GM20431 (cell line): ENCODE results near the gene CCBE1.

Experiments
- in situ Hi-C: fragments of 300-500 bp; cut with MseI, MboI; formaldehyde crosslinking; loops from one replicate; pipeline ENCODE4 v1.15.0; 2020; ENCODE audit warnings: low sequenced_read_pairs; ENCODE audit not compliant: unreplicated experiment

Gene CCBE1

DNA sequence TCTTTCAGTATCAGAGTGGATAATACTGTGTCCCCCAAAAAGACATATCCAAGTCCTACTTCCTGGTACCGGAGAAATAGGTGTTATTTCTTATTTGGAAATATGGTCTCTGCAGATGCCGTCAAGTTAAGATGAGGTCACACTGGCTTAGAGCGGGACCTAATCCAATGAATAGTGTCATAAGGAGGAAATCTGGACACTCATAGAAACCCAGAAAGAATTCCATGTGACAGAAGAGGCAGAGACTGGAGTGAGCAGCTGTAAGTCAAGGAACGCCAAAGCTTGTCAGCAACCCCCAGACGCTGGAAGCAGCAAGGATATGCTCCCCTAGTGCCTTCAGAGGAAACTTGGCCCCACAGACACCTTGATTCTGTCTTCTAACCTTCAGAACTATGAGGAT, 69.8 kb downstream of the CCBE1 start:
- in situ Hi-C loops, result no loop called here

GRCh38 chr18:59624369-59624765, 72.9 kb downstream of the CCBE1 start:
- in situ Hi-C loops, result no loop called here

DNA sequence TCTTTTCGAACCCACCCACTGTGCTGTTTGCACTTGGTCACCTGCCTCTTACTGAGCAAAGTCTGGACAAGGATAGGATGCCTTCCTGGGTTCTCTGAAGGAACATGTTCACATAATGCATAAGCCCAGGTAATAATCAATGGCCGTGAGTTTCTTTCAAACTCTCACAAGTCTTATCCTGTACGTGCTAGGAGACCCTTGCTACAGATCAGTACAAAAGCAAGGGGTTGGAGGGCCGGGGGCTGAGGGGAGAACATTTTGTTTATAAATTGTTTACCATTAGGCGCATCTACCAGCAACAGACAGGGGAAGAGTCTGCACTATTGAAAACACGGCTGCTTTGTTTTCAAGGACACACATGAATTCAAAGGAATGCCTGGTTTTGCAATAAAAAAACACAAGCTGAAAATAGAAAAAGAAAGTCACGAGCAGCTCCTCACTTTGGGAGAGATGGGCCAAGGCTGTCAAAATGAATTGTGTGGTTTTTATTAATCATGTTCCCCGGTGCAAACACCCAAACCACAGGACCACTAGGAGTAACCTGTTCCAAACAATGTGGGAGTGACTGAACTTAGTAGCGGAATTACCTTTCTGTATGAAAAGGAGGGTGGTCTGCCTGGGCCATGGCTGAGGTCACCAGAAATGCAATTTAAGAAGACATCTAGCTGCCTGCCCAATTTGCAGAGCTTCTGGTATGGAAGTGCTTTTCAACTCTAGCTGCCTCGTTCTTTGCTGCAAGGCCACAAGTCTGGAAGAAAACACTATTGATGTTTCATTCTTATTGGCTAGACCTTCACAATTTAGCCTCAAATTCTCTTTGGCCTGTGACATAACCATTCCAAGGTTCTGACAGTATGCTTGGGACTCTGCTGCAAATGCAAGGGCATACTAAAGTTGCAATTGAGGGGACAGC, 73.5 kb downstream of the CCBE1 start:
- in situ Hi-C loops, result no loop called here

DNA sequence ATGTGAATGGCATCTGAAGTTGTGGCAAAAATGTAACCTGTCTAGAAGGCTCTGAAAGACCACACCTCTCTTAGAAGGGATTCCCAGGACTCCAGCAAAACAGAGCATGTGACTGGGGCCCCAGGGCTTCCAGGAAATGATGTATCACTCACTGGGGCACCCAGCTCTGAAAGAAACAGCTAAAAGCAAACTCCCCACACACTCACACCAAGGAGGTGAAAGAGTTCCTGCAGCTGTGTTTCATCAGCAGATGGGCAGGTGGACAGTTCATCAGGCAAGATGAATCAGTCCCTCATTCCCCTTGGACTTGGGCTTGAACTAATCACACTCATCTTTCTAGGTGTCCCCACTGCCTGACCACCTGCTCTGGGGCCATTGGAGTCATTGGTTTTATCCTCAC, 76.2 kb downstream of the CCBE1 start:
- in situ Hi-C loops, result no loop called here

DNA sequence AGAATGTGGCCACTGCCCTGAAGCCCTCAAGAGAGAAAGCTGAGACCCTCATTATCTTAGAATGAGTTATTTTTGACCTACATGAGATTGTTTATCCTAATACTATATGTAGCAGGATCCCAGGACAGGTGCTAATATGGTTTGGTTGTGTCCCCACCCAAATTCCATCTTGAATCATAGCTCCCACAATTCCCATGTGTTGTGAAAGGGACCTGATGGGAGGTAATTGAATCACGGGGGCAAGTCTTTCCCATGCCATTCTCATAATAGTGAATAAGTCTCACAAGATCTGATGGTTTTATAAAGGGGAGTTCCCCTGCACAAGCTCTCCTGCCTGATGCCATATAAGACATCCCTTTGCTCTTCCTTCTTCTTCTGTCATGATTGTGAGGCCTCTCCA, 76.8 kb downstream of the CCBE1 start:
- in situ Hi-C loops, result no loop called here

GRCh38 chr18:59619816-59620215, 77.4 kb downstream of the CCBE1 start:
- in situ Hi-C loops, result no loop called here

DNA sequence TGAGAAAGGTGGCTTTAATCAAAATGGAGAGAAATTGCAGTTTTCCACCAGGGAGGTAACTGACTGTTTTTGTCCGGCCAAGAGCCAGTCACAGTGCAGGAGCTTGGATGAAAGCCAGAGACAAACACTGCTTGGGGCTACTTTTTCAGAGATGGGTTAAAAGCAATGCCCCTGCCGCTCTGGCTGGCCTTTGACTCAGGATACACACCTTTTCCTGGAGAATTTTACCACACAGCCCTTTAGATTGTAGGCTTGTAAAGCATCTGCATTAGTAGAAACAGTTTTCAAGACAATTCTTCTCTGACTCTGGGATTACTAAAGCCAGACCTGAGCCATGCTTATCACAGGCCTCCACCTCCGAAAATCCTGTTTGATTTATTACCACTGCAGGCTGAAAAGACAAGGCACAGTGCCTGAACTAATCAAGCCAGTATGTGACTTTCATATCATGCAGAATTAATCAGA, 79.7 kb downstream of the CCBE1 start:
- in situ Hi-C loops, result no loop called here

- in situ Hi-C loops, result no loop called here
Observed at GRCh38 chr18:59616501-59616900, 80.7 kb downstream of the CCBE1 start.

DNA sequence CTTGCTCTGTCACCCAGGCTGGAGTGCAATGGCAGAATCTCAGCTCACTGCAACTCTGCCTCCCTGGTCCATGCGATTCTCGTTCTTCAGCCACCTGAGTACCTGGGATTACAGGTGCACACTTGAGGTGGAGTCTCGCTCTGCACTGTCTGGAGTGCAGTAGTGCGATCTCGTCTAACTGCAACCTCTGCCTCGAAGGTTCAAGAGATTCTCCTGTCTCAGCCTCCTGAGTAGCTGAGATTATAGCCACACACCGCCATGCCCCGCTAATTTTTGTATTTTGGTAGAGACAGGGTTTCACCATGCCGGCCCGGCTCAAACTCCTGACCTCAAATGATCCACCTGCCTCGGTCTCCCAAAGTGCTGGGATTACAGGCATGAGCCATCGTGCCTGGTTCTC, 83.3 kb downstream of the CCBE1 start:
- in situ Hi-C loops, result no loop called here

DNA sequence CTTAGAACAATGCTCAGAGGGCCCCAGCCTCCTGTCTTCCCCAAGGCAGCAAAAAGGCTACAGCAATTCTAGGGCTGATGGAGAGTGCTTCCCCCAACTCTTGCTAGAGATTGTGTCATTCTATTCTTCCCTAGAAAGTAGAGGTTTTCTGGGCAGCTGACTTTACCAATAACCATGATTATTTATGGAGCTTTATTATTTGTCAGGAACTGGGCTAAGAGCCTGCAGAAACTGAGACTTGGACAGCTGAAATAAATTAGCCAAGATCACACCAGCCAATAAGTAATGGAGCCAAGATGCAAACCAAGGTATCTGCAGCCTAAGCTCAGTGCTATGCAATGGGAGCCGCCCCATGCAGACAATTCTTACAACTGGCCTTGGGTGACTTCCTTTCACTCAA, 84.8 kb downstream of the CCBE1 start:
- in situ Hi-C loops, result no loop called here

- in situ Hi-C loops, result no loop called here
Observed at GRCh38 chr18:59610546-59611140, 86.6 kb downstream of the CCBE1 start.

GRCh38 chr18:59609654-59610053, 87.6 kb downstream of the CCBE1 start:
- in situ Hi-C loops, result no loop called here

- in situ Hi-C loops, result no loop called here
Observed at GRCh38 chr18:59607471-59607870, 89.8 kb downstream of the CCBE1 start.

DNA sequence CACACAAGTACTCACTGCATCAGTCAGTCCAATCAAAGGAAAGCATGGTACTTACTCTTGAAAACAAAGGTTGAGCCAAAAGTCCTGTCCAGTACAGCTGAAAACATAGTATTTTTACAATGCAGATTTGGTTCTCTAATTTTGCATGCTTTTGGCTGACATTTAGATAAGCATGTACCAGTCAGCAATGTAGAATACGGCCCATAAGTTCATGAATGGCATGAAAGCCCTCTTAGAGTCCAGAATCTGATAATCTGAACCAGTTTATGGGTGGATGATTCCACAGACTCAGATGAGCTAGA, 90.2 kb downstream of the CCBE1 start:
- in situ Hi-C loops, result no loop called here

DNA sequence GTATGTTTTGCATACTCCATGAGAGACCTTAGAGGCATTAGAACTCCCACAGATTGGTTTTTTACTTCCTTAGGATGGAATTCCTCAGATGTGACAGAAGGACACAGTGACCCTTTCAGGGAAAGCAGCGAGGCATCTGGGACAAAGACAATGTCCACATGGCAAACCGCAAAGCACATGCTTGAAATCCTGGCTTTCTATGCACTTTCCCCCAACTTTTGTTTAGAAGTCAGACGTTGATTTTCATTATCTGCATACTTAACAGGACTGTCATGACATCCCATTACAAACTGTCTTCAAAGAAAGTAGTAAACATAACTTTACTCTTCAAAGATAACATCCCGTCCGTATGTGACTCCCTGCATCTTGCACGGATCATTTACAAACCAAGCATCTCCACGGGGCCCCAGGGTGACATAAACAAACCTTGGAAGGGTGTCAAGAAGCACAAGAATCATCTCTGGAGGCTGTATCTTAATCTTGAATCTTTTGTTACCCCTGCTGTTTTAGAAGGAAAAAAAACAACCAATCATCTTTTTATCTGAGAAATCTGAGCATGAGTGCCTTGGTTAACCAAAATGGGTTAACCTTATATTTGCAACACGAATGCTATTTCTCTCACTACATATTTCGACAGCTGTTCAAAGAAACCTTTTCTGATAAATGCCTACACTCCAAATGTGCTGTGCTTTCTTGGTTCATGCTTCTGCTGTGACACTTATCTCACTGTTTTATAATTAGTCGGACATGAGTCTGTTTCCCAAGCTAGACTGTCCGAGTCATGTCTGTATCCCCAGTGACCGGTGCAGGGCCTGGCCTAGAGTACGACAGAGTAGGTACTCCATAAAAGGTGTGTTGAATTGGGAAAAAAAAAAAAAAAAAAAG, 90.8 kb downstream of the CCBE1 start:
- in situ Hi-C loops, result no loop called here

DNA sequence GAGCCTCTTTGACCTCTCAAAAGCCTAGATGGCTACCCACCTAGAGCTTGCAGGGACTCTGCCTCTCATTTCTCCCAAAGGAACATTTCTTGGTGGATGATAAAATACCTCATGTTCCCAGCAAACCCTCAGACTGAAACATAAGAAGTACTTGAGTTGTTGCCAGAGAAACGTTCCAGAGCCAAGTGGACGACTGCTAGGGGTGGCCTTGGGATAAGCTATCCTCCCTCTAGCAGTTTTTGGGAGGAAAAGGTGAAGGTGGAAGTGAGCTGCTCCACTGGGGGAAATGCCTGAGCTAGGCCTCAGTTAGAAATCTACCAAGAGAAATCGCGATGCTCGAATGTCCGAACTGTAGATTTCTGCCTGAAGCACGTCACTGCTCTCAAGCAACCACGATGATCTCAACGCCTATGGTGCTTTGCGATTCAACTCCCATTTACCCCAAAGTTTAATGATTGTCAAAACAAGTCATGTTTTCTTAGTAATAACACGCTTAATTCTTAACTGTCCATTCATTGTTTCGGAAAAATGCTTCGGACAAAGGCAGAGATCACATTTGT, 91.5 kb downstream of the CCBE1 start:
- in situ Hi-C loops, result no loop called here

GRCh38 chr18:59604877-59605276, 92.3 kb downstream of the CCBE1 start:
- in situ Hi-C loops, result no loop called here

DNA sequence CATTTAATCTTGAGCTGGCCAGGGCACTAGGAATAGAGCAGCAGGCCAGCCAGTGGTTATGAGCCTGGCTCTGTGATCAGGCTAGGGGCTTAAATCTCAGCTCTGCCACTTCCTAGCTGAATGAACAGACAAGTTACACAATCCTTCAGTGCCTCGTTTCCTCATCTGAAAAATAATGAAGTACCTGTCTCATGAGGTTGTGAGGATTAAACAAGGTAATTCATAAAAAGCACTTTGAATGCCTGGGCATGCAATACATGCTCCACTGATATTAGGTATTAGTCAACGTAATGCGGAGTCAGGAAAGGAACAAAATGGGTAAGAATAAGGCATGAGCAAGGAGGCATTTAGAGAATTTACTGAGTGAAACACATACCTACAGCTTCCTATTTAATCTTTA, 100.2 kb downstream of the CCBE1 start:
- in situ Hi-C loops, result no loop called here

DNA sequence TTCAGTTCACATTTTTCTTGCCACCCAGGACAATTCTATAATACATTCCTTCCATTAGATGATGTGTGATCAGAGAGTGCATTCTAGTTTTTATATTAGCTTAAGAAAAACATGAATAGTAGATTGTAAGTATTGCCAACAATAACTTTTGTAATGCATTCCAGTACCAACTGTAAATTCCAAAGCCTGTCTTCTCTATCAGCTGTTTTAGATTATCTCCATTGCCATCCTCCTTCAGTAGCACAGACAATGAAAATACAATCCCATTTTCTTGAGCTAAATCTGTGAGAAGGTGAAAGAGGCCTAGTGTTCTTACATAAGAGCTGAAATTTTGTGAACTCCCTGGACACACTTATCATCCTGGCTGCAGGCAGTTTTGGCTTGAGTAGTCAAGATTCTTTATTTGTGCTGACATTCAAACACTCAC, 103.9 kb downstream of the CCBE1 start:
- in situ Hi-C loops, result no loop called here

DNA sequence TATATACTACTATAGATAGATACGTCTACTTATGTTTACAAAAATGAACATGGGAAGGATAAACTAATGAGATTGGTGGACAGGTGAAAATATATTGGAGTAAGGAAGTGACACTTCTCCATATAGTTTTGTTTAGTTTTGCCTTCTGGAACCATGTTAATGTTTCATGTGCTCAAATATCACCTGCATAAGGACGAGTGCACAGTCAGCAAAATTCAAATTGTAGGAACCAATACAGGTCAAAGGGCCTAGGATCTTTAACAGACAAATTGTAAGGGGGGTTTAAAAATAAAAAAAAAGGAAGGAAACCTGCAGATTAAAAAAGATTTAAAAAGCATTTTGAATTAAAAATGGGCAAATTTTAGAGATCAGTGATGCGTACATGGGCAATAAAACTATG, 104.6 kb downstream of the CCBE1 start:
- in situ Hi-C loops, result no loop called here

DNA sequence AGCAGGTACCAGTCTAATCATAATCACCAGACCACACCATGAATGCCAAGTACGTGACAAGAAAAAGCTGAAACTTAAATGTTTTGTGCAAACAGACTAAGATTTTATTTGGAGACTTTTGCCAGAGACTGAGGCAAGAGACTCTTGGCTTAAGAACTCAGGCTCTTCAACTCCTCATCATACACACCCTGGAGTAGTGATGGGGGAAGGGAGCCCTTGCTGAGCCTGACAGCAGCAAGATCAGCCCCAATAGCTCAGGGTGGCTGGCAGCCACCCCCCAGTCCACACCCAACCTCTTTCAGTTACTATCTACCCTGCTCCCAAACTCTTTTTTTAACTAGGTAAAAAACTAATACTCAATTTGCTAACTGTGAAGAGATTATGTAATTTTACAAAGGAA, 114.8 kb downstream of the CCBE1 start:
- in situ Hi-C loops, result no loop called here
